Measurements from ENCODE around the gene KATNB1.

The KATNB1 gene

DNA sequence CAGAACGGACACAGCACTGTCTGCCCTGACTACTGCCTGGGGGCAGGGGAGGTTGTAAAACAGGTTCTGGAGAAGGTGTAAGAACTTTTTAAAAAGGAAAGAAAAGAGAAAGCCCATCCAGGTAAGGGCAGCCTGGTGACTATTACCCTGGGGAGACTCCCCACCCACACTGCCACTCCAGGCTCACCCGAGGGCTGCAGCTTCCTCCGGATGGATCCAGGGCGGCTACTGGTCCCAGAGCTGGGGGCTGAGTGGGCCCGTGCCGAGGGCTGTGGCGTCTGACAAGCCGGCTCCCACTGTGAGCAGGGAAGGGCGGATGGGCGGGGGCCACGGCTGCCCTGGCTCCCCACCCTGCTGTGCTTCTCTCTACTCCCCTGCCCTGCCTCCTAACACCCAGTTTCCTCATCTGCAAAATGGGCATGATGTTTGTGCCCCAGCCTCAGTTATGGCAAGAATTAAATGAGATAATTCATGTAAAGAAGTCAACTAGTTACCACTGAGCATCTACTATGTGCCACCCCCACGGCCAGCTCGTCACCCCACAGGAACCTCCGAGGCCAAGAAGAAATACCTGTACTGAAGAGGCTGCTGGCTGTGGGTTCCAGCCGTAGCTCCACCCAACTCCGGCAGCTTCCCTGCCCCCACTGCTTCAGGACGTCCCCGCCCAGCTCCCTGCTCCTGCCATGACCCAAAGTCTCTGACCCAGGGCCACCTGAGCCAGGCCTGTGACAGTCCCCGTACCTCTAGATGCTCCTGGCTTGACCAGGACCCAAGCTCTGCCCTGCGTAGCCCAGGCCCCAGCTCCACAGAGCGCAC, 24.2 kb downstream of the KATNB1 start:
- peak overlapping the region; percentile 4 for H2BK12ac ChIP-seq (ENCODE audit: low read length)
- H4K8ac ChIP-seq (ENCODE audit: low read depth, low read length) = peak overlapping the region; percentile 3
- H3K4me2 ChIP-seq (ENCODE audit: low read length) = peak overlapping the region; percentile 43
- no peak overlapping the region for H2AFZ ChIP-seq (ENCODE audit: insufficient read depth, low read length, poor library complexity)
- peak overlapping the region; percentile 38 for H4K91ac ChIP-seq (ENCODE audit: low read depth, low read length)
- WGBS (ENCODE audit: extremely low coverage, insufficient coverage, insufficient read length) = no CpG with 5 or more reads among the region's 21 CpGs
- no peak overlapping the region for H2BK5ac ChIP-seq (ENCODE audit: low read depth, low read length, poor library complexity)
- H3K4ac ChIP-seq (ENCODE audit: low read depth, low read length) = no peak overlapping the region
- peaks cover 56 to 70% of the 10 kb centered on the region in 2 experiments for H3K36me3 ChIP-seq (ENCODE audit: control insufficient read depth in 1 of 2, insufficient read depth in 2 of 2, low read length in 2 of 2)
- no peak overlapping the region for H4K12ac ChIP-seq (ENCODE audit: low read depth, low read length)
- H3K18ac ChIP-seq (ENCODE audit: low read length) = no peak overlapping the region
- no peak overlapping the region for H2BK120ac ChIP-seq (ENCODE audit: insufficient read depth, low read length, poor library complexity)
- H3K14ac ChIP-seq (ENCODE audit: low read length) = peak overlapping the region; percentile 8
- peaks cover under 1% of the 10 kb centered on the region for H3K9me3 ChIP-seq (ENCODE audit: insufficient read depth, low read depth, low read length)
- DNase-seq = peak; percentile 89 to 95
- H2AK5ac ChIP-seq (ENCODE audit: low read length) = peak overlapping the region; percentile 5
- H3K23ac ChIP-seq (ENCODE audit: low read length) = no peak overlapping the region
- no peak overlapping the region for H3K4me3 ChIP-seq (ENCODE audit: low read depth, low read length)
- no peaks in the 10 kb centered on the region for H3K79me2 ChIP-seq (ENCODE audit: control insufficient read depth, insufficient read depth, low read length, poor library complexity)
- H3K27ac ChIP-seq (ENCODE audit: low read depth, low read length) = peak overlapping the region; percentile 71
- peaks cover 3% of the 10 kb centered on the region for H3K79me1 ChIP-seq (ENCODE audit: low read length)
- peaks cover 30 to 34% of the 10 kb centered on the region in 2 experiments for H3K4me1 ChIP-seq (ENCODE audit: control insufficient read depth in 1 of 2, insufficient read depth in 2 of 2, low read length in 2 of 2)
- no peak overlapping the region for H3K9ac ChIP-seq (ENCODE audit: low read length)
- H3K27me3 ChIP-seq (ENCODE audit: insufficient read depth, low read length) = no peaks in the 10 kb centered on the region

DNA sequence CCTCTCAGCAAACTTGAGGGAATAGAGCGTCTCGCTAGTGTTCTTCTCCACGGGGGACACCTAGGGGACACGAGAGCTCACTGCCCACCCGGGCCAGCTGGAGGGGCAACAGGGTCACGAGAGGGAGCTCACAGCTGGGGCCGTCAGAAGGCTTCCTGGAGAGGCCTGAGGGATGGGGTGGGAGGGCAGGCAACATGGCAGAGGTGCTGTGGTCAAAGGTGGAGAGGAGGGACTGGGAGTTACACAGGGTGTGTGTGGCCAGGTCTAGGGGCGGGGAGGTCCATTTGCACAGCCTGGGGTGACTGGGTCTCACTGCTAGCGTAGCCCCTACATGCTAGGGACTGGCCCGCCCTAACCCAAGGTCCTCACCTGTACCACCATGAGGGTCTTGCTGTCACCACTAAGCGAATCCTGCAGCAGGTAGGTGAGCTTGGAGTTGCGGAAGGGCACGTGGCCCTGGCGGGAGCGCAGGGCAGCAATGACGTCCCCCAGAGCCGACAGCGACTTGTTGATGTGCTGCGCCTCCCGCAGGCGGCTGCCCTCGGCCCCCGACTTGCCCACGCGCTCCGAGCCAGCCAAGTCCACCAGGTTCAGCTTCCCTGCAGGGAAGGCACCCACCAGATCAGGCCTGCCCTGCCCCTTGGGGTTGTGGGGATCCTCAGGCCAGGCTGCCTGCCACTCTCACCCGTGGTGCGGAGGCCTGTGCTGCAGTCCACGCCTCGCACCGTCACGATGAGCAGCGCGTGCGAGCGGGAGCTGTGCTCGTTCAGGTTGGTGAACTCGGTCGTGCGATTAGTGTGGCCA, 25.0 kb downstream of the KATNB1 start:
- peak overlapping the region; percentile 5 for H2AK5ac ChIP-seq (ENCODE audit: low read length)
- no peak overlapping the region for H3K23ac ChIP-seq (ENCODE audit: low read length)
- no peak overlapping the region for H4K12ac ChIP-seq (ENCODE audit: low read depth, low read length)
- peaks cover 30 to 35% of the 10 kb centered on the region in 2 experiments for H3K4me1 ChIP-seq (ENCODE audit: control insufficient read depth in 1 of 2, insufficient read depth in 2 of 2, low read length in 2 of 2)
- H3K4me3 ChIP-seq (ENCODE audit: low read depth, low read length) = no peak overlapping the region
- H3K9ac ChIP-seq (ENCODE audit: low read length) = no peak overlapping the region
- H3K79me2 ChIP-seq (ENCODE audit: control insufficient read depth, insufficient read depth, low read length, poor library complexity) = no peaks in the 10 kb centered on the region
- no peak overlapping the region for H3K4ac ChIP-seq (ENCODE audit: low read depth, low read length)
- peak overlapping the region; percentile 38 for H4K91ac ChIP-seq (ENCODE audit: low read depth, low read length)
- DNase-seq = no peak
- H2BK5ac ChIP-seq (ENCODE audit: low read depth, low read length, poor library complexity) = no peak overlapping the region
- peaks cover 4% of the 10 kb centered on the region for H3K9me3 ChIP-seq (ENCODE audit: insufficient read depth, low read depth, low read length)
- H2BK12ac ChIP-seq (ENCODE audit: low read length) = no peak overlapping the region
- H3K14ac ChIP-seq (ENCODE audit: low read length) = peak overlapping the region; percentile 3
- H2BK120ac ChIP-seq (ENCODE audit: insufficient read depth, low read length, poor library complexity) = no peak overlapping the region
- no peak overlapping the region for H2AFZ ChIP-seq (ENCODE audit: insufficient read depth, low read length, poor library complexity)
- H3K79me1 ChIP-seq (ENCODE audit: low read length) = peaks cover 3% of the 10 kb centered on the region
- no peak overlapping the region for H4K8ac ChIP-seq (ENCODE audit: low read depth, low read length)
- H3K18ac ChIP-seq (ENCODE audit: low read length) = no peak overlapping the region
- peaks cover 55 to 69% of the 10 kb centered on the region in 2 experiments for H3K36me3 ChIP-seq (ENCODE audit: control insufficient read depth in 1 of 2, insufficient read depth in 2 of 2, low read length in 2 of 2)
- H3K27me3 ChIP-seq (ENCODE audit: insufficient read depth, low read length) = no peaks in the 10 kb centered on the region
- no CpG with 5 or more reads among the region's 40 CpGs for WGBS (ENCODE audit: extremely low coverage, insufficient coverage, insufficient read length)
- H3K4me2 ChIP-seq (ENCODE audit: low read length) = no peak overlapping the region
- H3K27ac ChIP-seq (ENCODE audit: low read depth, low read length) = peak overlapping the region; percentile 71

DNA sequence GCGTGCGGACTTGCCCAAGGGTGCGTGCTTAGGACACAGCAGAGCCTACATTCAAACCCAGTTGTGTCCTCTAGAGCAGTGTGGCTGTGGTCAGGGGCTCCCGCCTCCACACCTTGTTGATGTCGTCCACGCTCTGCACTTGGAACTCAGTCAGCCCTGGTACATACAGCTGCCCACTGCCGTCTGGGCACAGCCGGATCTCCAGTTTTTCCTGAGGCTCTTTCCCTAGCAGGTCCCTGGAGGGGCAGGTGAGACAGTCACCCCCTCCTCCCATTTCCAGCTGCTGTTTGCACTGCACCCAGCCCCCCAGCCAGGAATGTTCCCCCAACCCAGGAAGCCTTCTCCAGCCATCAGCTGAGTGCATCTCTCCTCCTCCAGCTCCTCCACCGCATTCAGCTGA, 25.7 kb downstream of the KATNB1 start:
- no peak overlapping the region for H4K12ac ChIP-seq (ENCODE audit: low read depth, low read length)
- H3K36me3 ChIP-seq (ENCODE audit: control insufficient read depth in 1 of 2, insufficient read depth in 2 of 2, low read length in 2 of 2) = peaks cover 56 to 70% of the 10 kb centered on the region in 2 experiments
- no peak overlapping the region for H2AFZ ChIP-seq (ENCODE audit: insufficient read depth, low read length, poor library complexity)
- no peak overlapping the region for H3K9ac ChIP-seq (ENCODE audit: low read length)
- H2BK120ac ChIP-seq (ENCODE audit: insufficient read depth, low read length, poor library complexity) = no peak overlapping the region
- no peak for DNase-seq
- no peak overlapping the region for H4K91ac ChIP-seq (ENCODE audit: low read depth, low read length)
- peaks cover 4% of the 10 kb centered on the region for H3K9me3 ChIP-seq (ENCODE audit: insufficient read depth, low read depth, low read length)
- peaks cover 30 to 35% of the 10 kb centered on the region in 2 experiments for H3K4me1 ChIP-seq (ENCODE audit: control insufficient read depth in 1 of 2, insufficient read depth in 2 of 2, low read length in 2 of 2)
- no peak overlapping the region for H3K18ac ChIP-seq (ENCODE audit: low read length)
- no peaks in the 10 kb centered on the region for H3K27me3 ChIP-seq (ENCODE audit: insufficient read depth, low read length)
- no peak overlapping the region for H3K14ac ChIP-seq (ENCODE audit: low read length)
- no peak overlapping the region for H3K4ac ChIP-seq (ENCODE audit: low read depth, low read length)
- no peak overlapping the region for H4K8ac ChIP-seq (ENCODE audit: low read depth, low read length)
- no CpG with 5 or more reads among the region's 9 CpGs for WGBS (ENCODE audit: extremely low coverage, insufficient coverage, insufficient read length)
- no peak overlapping the region for H2AK5ac ChIP-seq (ENCODE audit: low read length)
- H2BK5ac ChIP-seq (ENCODE audit: low read depth, low read length, poor library complexity) = no peak overlapping the region
- peaks cover 3% of the 10 kb centered on the region for H3K79me1 ChIP-seq (ENCODE audit: low read length)
- H3K23ac ChIP-seq (ENCODE audit: low read length) = no peak overlapping the region
- no peak overlapping the region for H2BK12ac ChIP-seq (ENCODE audit: low read length)
- no peak overlapping the region for H3K4me2 ChIP-seq (ENCODE audit: low read length)
- H3K4me3 ChIP-seq (ENCODE audit: low read depth, low read length) = no peak overlapping the region
- H3K79me2 ChIP-seq (ENCODE audit: control insufficient read depth, insufficient read depth, low read length, poor library complexity) = no peaks in the 10 kb centered on the region
- H3K27ac ChIP-seq (ENCODE audit: low read depth, low read length) = no peak overlapping the region

DNA sequence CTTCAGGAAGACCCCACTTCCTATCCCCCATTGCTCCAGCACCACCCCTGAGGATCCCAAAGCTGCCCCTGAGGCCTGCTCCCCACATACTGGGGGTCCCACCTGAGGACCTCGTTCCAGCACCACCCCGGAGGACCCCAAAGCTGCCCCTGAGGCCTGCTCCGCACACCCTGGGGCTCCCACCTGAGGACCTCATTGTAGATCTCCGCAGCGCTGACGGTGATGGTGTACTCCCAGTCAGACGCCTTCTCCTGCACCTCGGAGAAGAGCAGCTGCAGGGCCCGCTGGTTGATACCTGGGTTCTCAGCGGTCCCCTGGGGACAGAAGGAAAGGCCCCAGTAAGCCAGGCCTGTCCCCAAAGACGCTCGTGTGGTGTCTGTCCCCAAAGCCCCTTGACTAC, 26.4 kb downstream of the KATNB1 start:
- H3K4me3 ChIP-seq (ENCODE audit: low read depth, low read length) = no peak overlapping the region
- no peak overlapping the region for H3K27ac ChIP-seq (ENCODE audit: low read depth, low read length)
- DNase-seq = no peak
- H4K8ac ChIP-seq (ENCODE audit: low read depth, low read length) = no peak overlapping the region
- no peak overlapping the region for H3K9ac ChIP-seq (ENCODE audit: low read length)
- no peak overlapping the region for H3K4ac ChIP-seq (ENCODE audit: low read depth, low read length)
- H4K12ac ChIP-seq (ENCODE audit: low read depth, low read length) = no peak overlapping the region
- no peak overlapping the region for H2BK120ac ChIP-seq (ENCODE audit: insufficient read depth, low read length, poor library complexity)
- no peak overlapping the region for H3K18ac ChIP-seq (ENCODE audit: low read length)
- no peak overlapping the region for H4K91ac ChIP-seq (ENCODE audit: low read depth, low read length)
- H3K79me2 ChIP-seq (ENCODE audit: control insufficient read depth, insufficient read depth, low read length, poor library complexity) = no peaks in the 10 kb centered on the region
- no peaks in the 10 kb centered on the region for H3K27me3 ChIP-seq (ENCODE audit: insufficient read depth, low read length)
- peaks cover 30 to 35% of the 10 kb centered on the region in 2 experiments for H3K4me1 ChIP-seq (ENCODE audit: control insufficient read depth in 1 of 2, insufficient read depth in 2 of 2, low read length in 2 of 2)
- H2BK5ac ChIP-seq (ENCODE audit: low read depth, low read length, poor library complexity) = no peak overlapping the region
- H3K4me2 ChIP-seq (ENCODE audit: low read length) = no peak overlapping the region
- no CpG with 5 or more reads among the region's 12 CpGs for WGBS (ENCODE audit: extremely low coverage, insufficient coverage, insufficient read length)
- H2BK12ac ChIP-seq (ENCODE audit: low read length) = no peak overlapping the region
- no peak overlapping the region for H3K14ac ChIP-seq (ENCODE audit: low read length)
- peaks cover 57 to 71% of the 10 kb centered on the region in 2 experiments for H3K36me3 ChIP-seq (ENCODE audit: control insufficient read depth in 1 of 2, insufficient read depth in 2 of 2, low read length in 2 of 2)
- H2AK5ac ChIP-seq (ENCODE audit: low read length) = no peak overlapping the region
- H3K79me1 ChIP-seq (ENCODE audit: low read length) = peaks cover 3% of the 10 kb centered on the region
- no peak overlapping the region for H2AFZ ChIP-seq (ENCODE audit: insufficient read depth, low read length, poor library complexity)
- peaks cover 4% of the 10 kb centered on the region for H3K9me3 ChIP-seq (ENCODE audit: insufficient read depth, low read depth, low read length)
- no peak overlapping the region for H3K23ac ChIP-seq (ENCODE audit: low read length)
